ENCODE measurements around the gene TNFRSF25.
A peak's percentile ranks its signal among the peaks of the same experiment; 100 is the strongest.
"Not testable (repeated sequence)": the region's sequence is repeated elsewhere in the genome, so short reads cannot be mapped to it uniquely, and the experiment has no call there.

TNFRSF25 gene

DNA sequence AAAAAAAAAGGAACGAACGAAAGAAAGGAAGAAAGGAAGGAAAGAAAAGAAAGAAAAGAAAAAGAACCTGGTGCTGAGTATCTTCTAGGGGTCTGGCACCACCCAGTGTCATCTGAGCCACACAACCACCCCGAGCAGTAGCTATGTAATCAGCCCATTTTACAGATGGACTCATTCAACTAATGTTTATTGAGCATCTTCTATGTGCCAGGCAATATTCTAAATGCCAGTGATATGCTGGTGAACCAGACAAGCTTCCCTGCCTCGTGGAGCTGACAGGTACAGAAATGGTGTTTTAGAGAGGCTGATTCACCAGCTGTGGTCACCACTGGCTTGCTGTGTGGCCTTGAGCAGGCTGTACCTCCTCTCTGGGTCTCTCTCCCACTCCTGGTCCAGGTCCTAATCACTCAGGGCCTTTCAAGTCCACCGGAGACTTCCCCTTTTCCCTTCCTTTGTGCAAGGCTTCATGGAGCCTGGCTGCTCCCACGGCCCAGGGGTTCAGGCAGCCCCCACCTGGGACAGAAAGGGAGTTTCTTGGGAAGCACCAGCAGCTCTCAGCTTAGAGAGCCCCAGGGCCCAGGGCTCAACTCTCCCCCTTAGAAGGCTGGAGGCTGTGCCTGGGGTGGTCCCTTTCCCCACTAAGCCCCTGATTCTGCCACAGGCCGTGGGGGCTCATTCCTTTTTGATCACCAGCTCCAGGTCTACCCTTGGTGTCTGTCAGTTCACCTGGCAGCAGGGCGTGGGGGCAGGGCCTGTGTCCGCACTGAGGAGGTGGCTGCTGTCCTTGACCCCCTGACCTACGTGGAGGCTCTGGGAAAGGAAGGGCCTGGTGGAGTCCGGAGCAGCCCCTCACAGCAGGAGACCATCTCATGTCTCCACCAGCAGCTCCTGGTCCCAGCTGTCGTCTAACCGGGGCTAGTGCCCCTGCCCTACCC lies 34.1 kb downstream of the TNFRSF25 start:
- H3K4me3 ChIP-seq (replicated peaks; ENCODE audit: insufficient read depth, low read length); DNase-seq (ENCODE audit: low read depth in 1 of 2, low spot score in 1 of 2); H3K27ac ChIP-seq (replicated peaks): not testable (repeated sequence)
- H3K27me3 ChIP-seq (ENCODE audit: insufficient read depth, poor library complexity, severe bottlenecking) = peaks cover 21% of the 10 kb centered on the region
- TF ChIP-seq SPI1 (IDR thresholded peaks at IDR 0.05; ENCODE audit: borderline replicate concordance, low read depth) = 0 out of 2 replicates have a peak, but pooled peaks have one; percentile 8

GRCh38 chr1:6429660-6430411 lies 36.1 kb downstream of the TNFRSF25 start:
- not testable (repeated sequence) for H3K4me3 ChIP-seq (replicated peaks; ENCODE audit: insufficient read depth, low read length); H3K27ac ChIP-seq (replicated peaks); DNase-seq (ENCODE audit: low read depth in 1 of 2, low spot score in 1 of 2)
- peaks cover 39% of the 10 kb centered on the region for H3K27me3 ChIP-seq (ENCODE audit: insufficient read depth, poor library complexity, severe bottlenecking)

DNA sequence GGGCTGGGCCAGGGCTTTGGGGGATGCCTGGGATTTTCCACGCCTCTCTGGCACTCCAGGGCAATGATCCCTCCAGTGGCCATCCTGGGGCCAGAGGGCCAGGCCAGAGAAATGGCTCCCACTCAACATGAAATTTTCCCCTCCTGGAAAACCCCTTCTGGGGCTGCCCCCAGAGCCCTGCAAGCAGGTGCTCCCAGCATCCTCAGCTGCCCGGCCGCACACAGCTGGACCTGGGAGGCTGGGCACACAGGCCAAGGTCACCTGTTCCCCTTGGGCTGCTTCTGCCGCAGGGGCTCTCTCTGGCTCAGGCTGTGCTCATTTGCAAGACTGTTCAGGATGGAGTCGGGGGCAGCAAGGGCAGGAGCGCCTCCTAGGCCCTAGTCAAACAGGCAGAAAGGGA lies 37.5 kb downstream of the TNFRSF25 start:
- not testable (repeated sequence) for H3K4me3 ChIP-seq (replicated peaks; ENCODE audit: insufficient read depth, low read length); DNase-seq (ENCODE audit: low read depth in 1 of 2, low spot score in 1 of 2); H3K27ac ChIP-seq (replicated peaks)
- H3K27me3 ChIP-seq (ENCODE audit: insufficient read depth, poor library complexity, severe bottlenecking) = peaks cover 48% of the 10 kb centered on the region

GRCh38 chr1:6427441-6428390 lies 38.3 kb downstream of the TNFRSF25 start:
- H3K27ac ChIP-seq (replicated peaks) = no peak overlapping the region
- TF ChIP-seq GABPA (IDR thresholded peaks at IDR 0.05; ENCODE audit: low read depth) (no peak), CTCF (IDR thresholded peaks at IDR 0.05; ENCODE audit: insufficient read depth, low read length) (no peak), POLR2AphosphoS5 (IDR thresholded peaks at IDR 0.05; ENCODE audit: low read depth) (no peak), SPI1 (IDR thresholded peaks at IDR 0.05; ENCODE audit: borderline replicate concordance, low read depth) (no peak)
- TF ChIP-seq, protein P1, sequence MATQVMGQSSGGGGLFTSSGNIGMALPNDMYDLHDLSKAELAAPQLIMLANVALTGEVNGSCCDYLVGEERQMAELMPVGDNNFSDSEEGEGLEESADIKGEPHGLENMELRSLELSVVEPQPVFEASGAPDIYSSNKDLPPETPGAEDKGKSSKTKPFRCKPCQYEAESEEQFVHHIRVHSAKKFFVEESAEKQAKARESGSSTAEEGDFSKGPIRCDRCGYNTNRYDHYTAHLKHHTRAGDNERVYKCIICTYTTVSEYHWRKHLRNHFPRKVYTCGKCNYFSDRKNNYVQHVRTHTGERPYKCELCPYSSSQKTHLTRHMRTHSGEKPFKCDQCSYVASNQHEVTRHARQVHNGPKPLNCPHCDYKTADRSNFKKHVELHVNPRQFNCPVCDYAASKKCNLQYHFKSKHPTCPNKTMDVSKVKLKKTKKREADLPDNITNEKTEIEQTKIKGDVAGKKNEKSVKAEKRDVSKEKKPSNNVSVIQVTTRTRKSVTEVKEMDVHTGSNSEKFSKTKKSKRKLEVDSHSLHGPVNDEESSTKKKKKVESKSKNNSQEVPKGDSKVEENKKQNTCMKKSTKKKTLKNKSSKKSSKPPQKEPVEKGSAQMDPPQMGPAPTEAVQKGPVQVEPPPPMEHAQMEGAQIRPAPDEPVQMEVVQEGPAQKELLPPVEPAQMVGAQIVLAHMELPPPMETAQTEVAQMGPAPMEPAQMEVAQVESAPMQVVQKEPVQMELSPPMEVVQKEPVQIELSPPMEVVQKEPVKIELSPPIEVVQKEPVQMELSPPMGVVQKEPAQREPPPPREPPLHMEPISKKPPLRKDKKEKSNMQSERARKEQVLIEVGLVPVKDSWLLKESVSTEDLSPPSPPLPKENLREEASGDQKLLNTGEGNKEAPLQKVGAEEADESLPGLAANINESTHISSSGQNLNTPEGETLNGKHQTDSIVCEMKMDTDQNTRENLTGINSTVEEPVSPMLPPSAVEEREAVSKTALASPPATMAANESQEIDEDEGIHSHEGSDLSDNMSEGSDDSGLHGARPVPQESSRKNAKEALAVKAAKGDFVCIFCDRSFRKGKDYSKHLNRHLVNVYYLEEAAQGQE (IDR thresholded peaks at IDR 0.05; ENCODE audit: insufficient replicate concordance, low read depth) = no peak
- no peak for DNase-seq (ENCODE audit: low read depth in 1 of 2, low spot score in 1 of 2)
- no peak overlapping the region for H3K4me3 ChIP-seq (replicated peaks; ENCODE audit: insufficient read depth, low read length)
- peaks cover 54% of the 10 kb centered on the region for H3K27me3 ChIP-seq (ENCODE audit: insufficient read depth, poor library complexity, severe bottlenecking)

DNA sequence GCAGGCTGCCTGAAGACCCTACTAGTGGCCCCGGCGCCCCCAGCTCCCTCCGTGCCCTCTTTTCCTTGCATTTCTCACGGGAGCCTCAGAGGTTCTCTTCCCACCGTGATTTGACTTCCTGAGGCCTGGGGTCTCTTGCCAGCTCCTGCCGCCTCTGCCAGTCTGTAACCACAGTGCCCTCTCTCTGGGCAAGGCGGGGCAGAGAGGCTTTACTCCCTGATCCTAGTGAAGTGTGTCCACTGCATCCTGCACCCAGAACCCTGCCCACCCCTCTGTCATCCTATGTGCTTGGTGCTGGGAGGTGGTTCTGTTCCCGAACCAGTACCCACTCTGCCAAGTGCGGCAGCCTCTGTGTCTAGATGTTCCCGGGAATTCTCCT lies 39.0 kb downstream of the TNFRSF25 start:
- no peak overlapping the region for H3K27ac ChIP-seq (replicated peaks)
- H3K4me3 ChIP-seq (replicated peaks; ENCODE audit: insufficient read depth, low read length) = no peak overlapping the region
- H3K27me3 ChIP-seq (ENCODE audit: insufficient read depth, poor library complexity, severe bottlenecking) = peaks cover 59% of the 10 kb centered on the region
- no peak for DNase-seq (ENCODE audit: low read depth in 1 of 2, low spot score in 1 of 2)
- TF ChIP-seq POLR2AphosphoS5 (IDR thresholded peaks at IDR 0.05; ENCODE audit: low read depth) (no peak), GABPA (IDR thresholded peaks at IDR 0.05; ENCODE audit: low read depth) (no peak), CTCF (IDR thresholded peaks at IDR 0.05; ENCODE audit: insufficient read depth, low read length) (no peak), SPI1 (IDR thresholded peaks at IDR 0.05; ENCODE audit: borderline replicate concordance, low read depth) (no peak)
- TF ChIP-seq, protein P1 (IDR thresholded peaks at IDR 0.05; ENCODE audit: insufficient replicate concordance, low read depth) = no peak

All from HL-60 (cell line).